K562 (cell line): Measurements from ENCODE around the gene ZDHHC14. TPM values are rescaled to one million over a fixed set of nuclear protein-coding genes. Genes with fewer than 3 reads are reported as not detected.

ENCODE experiments used
- BCLAF1 ChIP-seq, 2 experiments: fragments of 450-650 bp in 1 of 2; IDR thresholded peaks; 2 replicates each; pipeline ENCODE4 v1.6.1; 2011 to 2017; ENCODE audit warnings: low read depth in 2 of 2, antibody characterized with exemption in 1 of 2, borderline replicate concordance in 1 of 2, low read length in 1 of 2, mild to moderate bottlenecking in 1 of 2, mixed read lengths in 1 of 2; ENCODE audit not compliant: control insufficient read depth in 1 of 2
- GATAD2B ChIP-seq: fragments of 450-650 bp; IDR thresholded peaks from 2 replicates; pipeline ENCODE4 v1.6.1; 2017; ENCODE audit warnings: mild to moderate bottlenecking, borderline replicate concordance
- MBD1 ChIP-seq: fragments of 250-450 bp; sonication (Bioruptor Pico); IDR thresholded peaks from 2 replicates; pipeline ENCODE4 v1.8.0; 2022; ENCODE audit warnings: inconsistent platforms
- NBN ChIP-seq: fragments of 450-650 bp; IDR thresholded peaks from 2 replicates; pipeline ENCODE4 v1.6.1; 2016; ENCODE audit warnings: low read depth, mild to moderate bottlenecking
- PPARD ChIP-seq: fragments of 250-450 bp; sonication (Bioruptor Pico); IDR thresholded peaks from 2 replicates; pipeline ENCODE4 v1.8.0; 2022; ENCODE audit warnings: inconsistent platforms, mild to moderate bottlenecking, moderate library complexity
- SMAD4 ChIP-seq: fragments of 250-450 bp; sonication (Bioruptor Pico); conservative IDR thresholded peaks from 2 replicates; pipeline ENCODE4 v1.8.0; 2021; ENCODE audit warnings: inconsistent platforms, mild to moderate bottlenecking, moderate library complexity
- XRCC3 ChIP-seq: fragments of 450-650 bp; IDR thresholded peaks from 2 replicates; pipeline ENCODE4 v1.6.1; 2017; ENCODE audit warnings: mild to moderate bottlenecking, moderate library complexity
- polyA plus RNA-seq, 8 experiments: library from polyadenylated mRNA; depleted of rRNA in 4 of 8; stranded (reverse) in 5 of 8; unstranded in 3 of 8; fragments of >200 nt; fragmentation: Nextera tagmentation in 2 of 8; fragmentation: Illumina TruSeq in 1 of 8; extraction: Ambion mirVana in 2 of 8; extraction: Trizol in 1 of 8; gene quantifications; 2 replicates each; pipeline versions ENCODE4 v1.2.1 to v1.2.3, GENCODE V29; 2011 to 2014; ENCODE audit warnings: inconsistent platforms in 1 of 8, missing spikeins in 1 of 8
- total RNA-seq, 7 experiments: library from RNA; depleted of rRNA in 6 of 7; stranded (reverse); fragments of >200 nt in 6 of 7; fragmentation: Illumina TruSeq in 2 of 7; extraction: Trizol in 2 of 7; gene quantifications; 2 replicates each; pipeline versions ENCODE4 v1.2.1 to v1.2.3, GENCODE V29; 2011 to 2021; ENCODE audit warnings: low replicate concordance in 1 of 7
- TF ChIP-seq, protein P1 (sequence below): fragments of 250-450 bp; sonication (Bioruptor Pico); IDR thresholded peaks from 2 replicates; pipeline ENCODE4 v1.8.0; 2022; ENCODE audit warnings: inconsistent platforms, mild to moderate bottlenecking, moderate library complexity, borderline replicate concordance

ZDHHC14 gene
- total and polyA plus RNA-seq, 9 of the 15 experiments (the other 6 are each of a cell fraction or from before 2014, with no cell fraction given) = 0.92 to 23.1 (median 13.8) TPM

GRCh38 chr6:157488716-157489118, 107.7 kb downstream of the ZDHHC14 start (continued):
- TF ChIP-seq BCLAF1 (IDR thresholded peaks at IDR 0.05; ENCODE audit: borderline replicate concordance in 1 of 2, control insufficient read depth in 1 of 2, low read depth in 2 of 2, low read length in 1 of 2) = no peak
- peak; percentile 78 for TF ChIP-seq GATAD2B
- no peak for TF ChIP-seq XRCC3
- TF ChIP-seq, protein P1, sequence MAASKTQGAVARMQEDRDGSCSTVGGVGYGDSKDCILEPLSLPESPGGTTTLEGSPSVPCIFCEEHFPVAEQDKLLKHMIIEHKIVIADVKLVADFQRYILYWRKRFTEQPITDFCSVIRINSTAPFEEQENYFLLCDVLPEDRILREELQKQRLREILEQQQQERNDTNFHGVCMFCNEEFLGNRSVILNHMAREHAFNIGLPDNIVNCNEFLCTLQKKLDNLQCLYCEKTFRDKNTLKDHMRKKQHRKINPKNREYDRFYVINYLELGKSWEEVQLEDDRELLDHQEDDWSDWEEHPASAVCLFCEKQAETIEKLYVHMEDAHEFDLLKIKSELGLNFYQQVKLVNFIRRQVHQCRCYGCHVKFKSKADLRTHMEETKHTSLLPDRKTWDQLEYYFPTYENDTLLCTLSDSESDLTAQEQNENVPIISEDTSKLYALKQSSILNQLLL (CRISPR knock-in tag) = no peak
- peak; percentile 67; the same call in 1 of the 2 replicates for TF ChIP-seq NBN
- TF ChIP-seq PPARD (CRISPR knock-in tag) = no peak
- peak; percentile 75 for TF ChIP-seq SMAD4 (CRISPR knock-in tag)
- TF ChIP-seq MBD1 = no peak
- TF ChIP-seq, all 486 proteins: peak for 76
